HG02938 (cell line): Measurements from ENCODE around the gene DPY19L1.
"Not testable (repeated sequence)": the region's sequence is repeated elsewhere in the genome, so short reads cannot be mapped to it uniquely, and the experiment has no call there.

ENCODE experiments used
- ATAC-seq: cut with Tn5 transposase; IDR thresholded peaks from one replicate; pipeline ENCODE4 v1.9.1; 2021; ENCODE audit warnings: mild to moderate bottlenecking, moderate library complexity; ENCODE audit not compliant: unreplicated experiment

Gene DPY19L1

GRCh38 chr7:34928052-34928451 lies 109.2 kb downstream of the DPY19L1 start:
- ATAC-seq: peak; percentile 89

- ATAC-seq: not testable (repeated sequence)
These were observed 116.8 kb downstream of the DPY19L1 start for GRCh38 chr7:34920470-34920869.

- ATAC-seq: not testable (repeated sequence)
These were observed 118.2 kb downstream of the DPY19L1 start for GRCh38 chr7:34919038-34919437.

GRCh38 chr7:34918198-34918861 lies 119.0 kb downstream of the DPY19L1 start:
- not testable (repeated sequence) for ATAC-seq

GRCh38 chr7:34917515-34917914 lies 119.8 kb downstream of the DPY19L1 start:
- not testable (repeated sequence) for ATAC-seq

GRCh38 chr7:34916267-34916666 lies 121.0 kb downstream of the DPY19L1 start:
- ATAC-seq: no peak

- ATAC-seq: no peak
These were observed 125.0 kb downstream of the DPY19L1 start for GRCh38 chr7:34912236-34912635.

GRCh38 chr7:34906266-34906850 lies 130.9 kb downstream of the DPY19L1 start:
- ATAC-seq: not testable (repeated sequence)

- ATAC-seq: no peak
These were observed 132.3 kb downstream of the DPY19L1 start for GRCh38 chr7:34904987-34905386.

- ATAC-seq: not testable (repeated sequence)
These were observed 133.4 kb downstream of the DPY19L1 start for GRCh38 chr7:34903921-34904320.

- ATAC-seq: no peak
These were observed 135.1 kb downstream of the DPY19L1 start for GRCh38 chr7:34902182-34902581.

- no peak for ATAC-seq
These were observed 136.3 kb downstream of the DPY19L1 start for GRCh38 chr7:34900891-34901513.

GRCh38 chr7:34895202-34895601 lies 142.1 kb downstream of the DPY19L1 start:
- no peak for ATAC-seq

GRCh38 chr7:34889951-34890350 lies 147.3 kb downstream of the DPY19L1 start:
- no peak for ATAC-seq

GRCh38 chr7:34886856-34887255 lies 150.4 kb downstream of the DPY19L1 start:
- no peak for ATAC-seq

- not testable (repeated sequence) for ATAC-seq
These were observed 153.4 kb downstream of the DPY19L1 start for GRCh38 chr7:34883855-34884254.

- no peak for ATAC-seq
These were observed 157.4 kb downstream of the DPY19L1 start for GRCh38 chr7:34879871-34880270.

GRCh38 chr7:34878944-34879735 lies 158.1 kb downstream of the DPY19L1 start:
- ATAC-seq: not testable (repeated sequence)
